Measurements from ENCODE around the gene SHOX.
"Not testable (repeated sequence)": the region's sequence is repeated elsewhere in the genome, so short reads cannot be mapped to it uniquely, and the experiment has no call there.

The SHOX gene

GRCh38 chrX:622802-623201 is 7.8 kb upstream of the SHOX start:
- not testable (repeated sequence) for H3K4me1 ChIP-seq (ENCODE audit: control insufficient read depth, insufficient read depth, low read length); H3K27ac ChIP-seq (ENCODE audit: low read length); H3K9me3 ChIP-seq (ENCODE audit: control insufficient read depth in 2 of 2, low read length in 2 of 2); H3K4me3 ChIP-seq (ENCODE audit: low read length in 2 of 2); H3K36me3 ChIP-seq (ENCODE audit: control insufficient read depth in 2 of 2, insufficient read depth in 2 of 2, low read length in 2 of 2); H3K9ac ChIP-seq (ENCODE audit: low read length in 2 of 2)
- H3K27me3 ChIP-seq (ENCODE audit: control insufficient read depth in 1 of 2, insufficient read depth in 2 of 2, low read length in 2 of 2): peaks cover 18 to 19% of the 10 kb centered on the region in 2 donors

GRCh38 chrX:623268-623598 is 7.4 kb upstream of the SHOX start:
- Histone ChIP-seq H3K36me3 (ENCODE audit: control insufficient read depth in 2 of 2, insufficient read depth in 2 of 2, low read length in 2 of 2) (no peaks in the 10 kb centered on the region), H3K4me3 (ENCODE audit: low read length in 2 of 2) (no peak overlapping the region), H3K27me3 (ENCODE audit: control insufficient read depth in 1 of 2, insufficient read depth in 2 of 2, low read length in 2 of 2) (peaks cover 16 to 19% of the 10 kb centered on the region in 2 donors), H3K9me3 (ENCODE audit: control insufficient read depth in 2 of 2, low read length in 2 of 2) (no peaks in the 10 kb centered on the region), H3K27ac (ENCODE audit: low read length) (no peak overlapping the region), H3K9ac (ENCODE audit: low read length in 2 of 2) (no peak overlapping the region), H3K4me1 (ENCODE audit: control insufficient read depth, insufficient read depth, low read length) (no peaks in the 10 kb centered on the region)

- Histone ChIP-seq H3K27me3 (ENCODE audit: control insufficient read depth in 1 of 2, insufficient read depth in 2 of 2, low read length in 2 of 2) (peaks cover 16% of the 10 kb centered on the region in 2 donors), H3K36me3 (ENCODE audit: control insufficient read depth in 2 of 2, insufficient read depth in 2 of 2, low read length in 2 of 2) (no peaks in the 10 kb centered on the region), H3K9ac (ENCODE audit: low read length in 2 of 2) (no peak overlapping the region), H3K9me3 (ENCODE audit: control insufficient read depth in 2 of 2, low read length in 2 of 2) (no peaks in the 10 kb centered on the region), H3K4me1 (ENCODE audit: control insufficient read depth, insufficient read depth, low read length) (no peaks in the 10 kb centered on the region), H3K27ac (ENCODE audit: low read length) (no peak overlapping the region), H3K4me3 (ENCODE audit: low read length in 2 of 2) (no peak overlapping the region)
Observed at GRCh38 chrX:623599-624315, 6.8 kb upstream of the SHOX start.

- Histone ChIP-seq H3K4me1 (ENCODE audit: control insufficient read depth, insufficient read depth, low read length) (no peaks in the 10 kb centered on the region), H3K9ac (ENCODE audit: low read length in 2 of 2) (no peak overlapping the region), H3K27ac (ENCODE audit: low read length) (no peak overlapping the region), H3K4me3 (ENCODE audit: low read length in 2 of 2) (no peak overlapping the region), H3K27me3 (ENCODE audit: control insufficient read depth in 1 of 2, insufficient read depth in 2 of 2, low read length in 2 of 2) (peaks cover 13 to 14% of the 10 kb centered on the region in 2 donors), H3K36me3 (ENCODE audit: control insufficient read depth in 2 of 2, insufficient read depth in 2 of 2, low read length in 2 of 2) (no peaks in the 10 kb centered on the region), H3K9me3 (ENCODE audit: control insufficient read depth in 2 of 2, low read length in 2 of 2) (no peaks in the 10 kb centered on the region)
Observed at GRCh38 chrX:625137-625691, 5.4 kb upstream of the SHOX start.

- H3K4me1 ChIP-seq (ENCODE audit: control insufficient read depth, insufficient read depth, low read length); H3K36me3 ChIP-seq (ENCODE audit: control insufficient read depth in 2 of 2, insufficient read depth in 2 of 2, low read length in 2 of 2); H3K4me3 ChIP-seq (ENCODE audit: low read length in 2 of 2); H3K9me3 ChIP-seq (ENCODE audit: control insufficient read depth in 2 of 2, low read length in 2 of 2); H3K9ac ChIP-seq (ENCODE audit: low read length in 2 of 2); H3K27ac ChIP-seq (ENCODE audit: low read length): not testable (repeated sequence)
- peaks cover 14 to 19% of the 10 kb centered on the region in 2 donors for H3K27me3 ChIP-seq (ENCODE audit: control insufficient read depth in 1 of 2, insufficient read depth in 2 of 2, low read length in 2 of 2)
Observed at GRCh38 chrX:626047-626446, 4.5 kb upstream of the SHOX start.

GRCh38 chrX:626745-627509 is 3.7 kb upstream of the SHOX start:
- H3K27me3 ChIP-seq (ENCODE audit: control insufficient read depth in 1 of 2, insufficient read depth in 2 of 2, low read length in 2 of 2): peaks cover 14 to 22% of the 10 kb centered on the region in 2 donors
- H3K9ac ChIP-seq (ENCODE audit: low read length in 2 of 2): no peak overlapping the region
- H3K9me3 ChIP-seq (ENCODE audit: control insufficient read depth in 2 of 2, low read length in 2 of 2): no peaks in the 10 kb centered on the region
- H3K4me3 ChIP-seq (ENCODE audit: low read length in 2 of 2): peak overlapping the region in 1 of 2 donors; percentile 22
- no peaks in the 10 kb centered on the region for H3K36me3 ChIP-seq (ENCODE audit: control insufficient read depth in 2 of 2, insufficient read depth in 2 of 2, low read length in 2 of 2)
- no peak overlapping the region for H3K27ac ChIP-seq (ENCODE audit: low read length)
- no peaks in the 10 kb centered on the region for H3K4me1 ChIP-seq (ENCODE audit: control insufficient read depth, insufficient read depth, low read length)

- peaks cover 20 to 26% of the 10 kb centered on the region in 2 donors for H3K27me3 ChIP-seq (ENCODE audit: control insufficient read depth in 1 of 2, insufficient read depth in 2 of 2, low read length in 2 of 2)
- H3K9me3 ChIP-seq (ENCODE audit: control insufficient read depth in 2 of 2, low read length in 2 of 2): no peaks in the 10 kb centered on the region
- no peaks in the 10 kb centered on the region for H3K4me1 ChIP-seq (ENCODE audit: control insufficient read depth, insufficient read depth, low read length)
- H3K27ac ChIP-seq (ENCODE audit: low read length): no peak overlapping the region
- no peaks in the 10 kb centered on the region for H3K36me3 ChIP-seq (ENCODE audit: control insufficient read depth in 2 of 2, insufficient read depth in 2 of 2, low read length in 2 of 2)
- no peak overlapping the region for H3K4me3 ChIP-seq (ENCODE audit: low read length in 2 of 2)
- H3K9ac ChIP-seq (ENCODE audit: low read length in 2 of 2): no peak overlapping the region
Observed at GRCh38 chrX:627510-627981, 3.0 kb upstream of the SHOX start.

- no peak overlapping the region for H3K27ac ChIP-seq (ENCODE audit: low read length)
- H3K4me3 ChIP-seq (ENCODE audit: low read length in 2 of 2): no peak overlapping the region
- no peaks in the 10 kb centered on the region for H3K36me3 ChIP-seq (ENCODE audit: control insufficient read depth in 2 of 2, insufficient read depth in 2 of 2, low read length in 2 of 2)
- H3K4me1 ChIP-seq (ENCODE audit: control insufficient read depth, insufficient read depth, low read length): no peaks in the 10 kb centered on the region
- H3K9ac ChIP-seq (ENCODE audit: low read length in 2 of 2): no peak overlapping the region
- H3K27me3 ChIP-seq (ENCODE audit: control insufficient read depth in 1 of 2, insufficient read depth in 2 of 2, low read length in 2 of 2): peaks cover 24 to 28% of the 10 kb centered on the region in 2 donors
- no peaks in the 10 kb centered on the region for H3K9me3 ChIP-seq (ENCODE audit: control insufficient read depth in 2 of 2, low read length in 2 of 2)
Observed at GRCh38 chrX:627995-628394, 2.6 kb upstream of the SHOX start.

GRCh38 chrX:629230-630006 is 1.2 kb upstream of the SHOX start:
- Histone ChIP-seq H3K4me3 (ENCODE audit: low read length in 2 of 2) (no peak overlapping the region), H3K9ac (ENCODE audit: low read length in 2 of 2) (no peak overlapping the region), H3K36me3 (ENCODE audit: control insufficient read depth in 2 of 2, insufficient read depth in 2 of 2, low read length in 2 of 2) (no peaks in the 10 kb centered on the region), H3K9me3 (ENCODE audit: control insufficient read depth in 2 of 2, low read length in 2 of 2) (no peaks in the 10 kb centered on the region), H3K27ac (ENCODE audit: low read length) (no peak overlapping the region), H3K4me1 (ENCODE audit: control insufficient read depth, insufficient read depth, low read length) (no peaks in the 10 kb centered on the region), H3K27me3 (ENCODE audit: control insufficient read depth in 1 of 2, insufficient read depth in 2 of 2, low read length in 2 of 2) (peaks cover 30 to 32% of the 10 kb centered on the region in 2 donors)

GRCh38 chrX:630007-630611 is 482 bp upstream of the SHOX start:
- Histone ChIP-seq H3K27ac (ENCODE audit: low read length) (no peak overlapping the region), H3K9me3 (ENCODE audit: control insufficient read depth in 2 of 2, low read length in 2 of 2) (no peaks in the 10 kb centered on the region), H3K27me3 (ENCODE audit: control insufficient read depth in 1 of 2, insufficient read depth in 2 of 2, low read length in 2 of 2) (peaks cover 31 to 36% of the 10 kb centered on the region in 2 donors), H3K4me3 (ENCODE audit: low read length in 2 of 2) (no peak overlapping the region), H3K4me1 (ENCODE audit: control insufficient read depth, insufficient read depth, low read length) (no peaks in the 10 kb centered on the region), H3K9ac (ENCODE audit: low read length in 2 of 2) (no peak overlapping the region), H3K36me3 (ENCODE audit: control insufficient read depth in 2 of 2, insufficient read depth in 2 of 2, low read length in 2 of 2) (no peaks in the 10 kb centered on the region)

All from stomach smooth muscle (tissue), 2 donors.